HG03442 (cell line): Measurements from ENCODE around the gene LOXL4.

Source experiments
- ATAC-seq: cut with Tn5 transposase; IDR thresholded peaks from one replicate; pipeline ENCODE4 v1.9.1; 2021; ENCODE audit warnings: mild to moderate bottlenecking, moderate library complexity; ENCODE audit not compliant: unreplicated experiment

The LOXL4 gene

GRCh38 chr10:98201760-98202159, 66.2 kb downstream of the LOXL4 start:
- no peak for ATAC-seq
